NCI-H510A (cell line): ENCODE results near the gene MYO1E.
"Not testable (repeated sequence)": the region's sequence is repeated elsewhere in the genome, so short reads cannot be mapped to it uniquely, and the experiment has no call there.

Experiments used
- DNase-seq: peaks from one replicate; lab custom pipeline; 2025; lab: John Stamatoyannopoulos, UW

MYO1E gene

GRCh38 chr15:59350421-59350732, 22.3 kb downstream of the MYO1E start:
- DNase-seq, result no peak

GRCh38 chr15:59349680-59350420, 22.8 kb downstream of the MYO1E start:
- DNase-seq, result no peak

DNA sequence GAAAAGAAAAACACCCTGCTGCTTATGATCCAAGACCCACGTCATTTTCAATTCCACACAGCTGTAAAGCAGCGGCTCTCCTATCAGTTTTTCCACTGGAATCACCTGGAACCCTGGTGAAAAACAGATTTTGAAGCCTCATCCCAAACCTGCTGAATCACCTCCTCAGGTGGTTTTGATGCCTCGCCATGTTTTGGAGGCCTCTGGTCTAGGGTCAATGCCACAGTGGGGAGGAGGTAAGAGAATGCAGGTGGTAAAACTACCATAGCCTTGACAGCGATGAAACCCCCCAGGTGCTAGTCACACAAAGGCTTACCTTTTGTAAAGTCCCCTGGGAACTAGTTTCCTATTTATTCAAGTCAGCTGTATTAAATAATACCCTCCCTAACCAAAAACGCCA, 24.8 kb downstream of the MYO1E start:
- DNase-seq, result no peak

DNA sequence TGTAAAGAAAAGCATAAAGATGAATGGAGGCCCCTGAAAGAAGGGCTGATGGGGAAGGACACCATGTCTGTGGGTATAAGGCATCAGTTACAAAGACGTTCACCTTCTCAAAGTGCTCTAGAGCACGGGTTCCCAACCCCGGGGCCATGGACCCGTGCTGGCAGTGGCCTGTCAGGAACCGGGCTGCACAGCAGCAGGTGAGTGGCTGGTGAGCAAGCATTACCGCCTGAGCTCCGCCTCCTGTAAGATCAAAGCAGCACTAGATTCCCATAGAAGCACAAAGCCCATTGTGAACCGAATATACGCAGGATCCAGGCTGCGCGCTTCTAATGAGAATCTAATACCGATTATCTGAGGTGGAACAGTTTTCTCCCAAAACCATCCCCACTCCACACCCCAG, 25.7 kb downstream of the MYO1E start:
- DNase-seq, result no peak

DNA sequence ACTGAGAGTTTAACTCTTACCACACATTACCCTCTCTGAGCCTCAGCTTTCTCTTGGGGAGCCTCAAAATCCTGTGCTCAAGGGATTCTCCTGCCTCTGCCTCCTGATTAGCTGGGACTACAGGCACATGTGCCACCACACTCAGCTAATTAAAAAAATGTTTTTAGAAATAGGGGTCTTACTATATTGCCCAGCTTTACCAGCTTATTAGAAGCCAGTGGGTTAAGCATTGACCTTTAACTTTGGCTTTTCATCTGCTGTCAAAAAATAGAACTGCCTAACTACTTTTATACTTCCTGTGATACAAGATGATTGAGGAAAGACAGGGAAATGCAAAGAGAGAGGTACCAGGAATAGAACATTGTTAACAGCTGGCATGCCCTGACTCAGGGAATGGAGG, 27.3 kb downstream of the MYO1E start:
- DNase-seq, result no peak

- DNase-seq, result no peak
Measured at GRCh38 chr15:59344311-59344710, 28.4 kb downstream of the MYO1E start.

GRCh38 chr15:59340325-59340724, 32.3 kb downstream of the MYO1E start:
- no peak for DNase-seq

- no peak for DNase-seq
Measured at GRCh38 chr15:59339252-59339672, 33.4 kb downstream of the MYO1E start.

DNA sequence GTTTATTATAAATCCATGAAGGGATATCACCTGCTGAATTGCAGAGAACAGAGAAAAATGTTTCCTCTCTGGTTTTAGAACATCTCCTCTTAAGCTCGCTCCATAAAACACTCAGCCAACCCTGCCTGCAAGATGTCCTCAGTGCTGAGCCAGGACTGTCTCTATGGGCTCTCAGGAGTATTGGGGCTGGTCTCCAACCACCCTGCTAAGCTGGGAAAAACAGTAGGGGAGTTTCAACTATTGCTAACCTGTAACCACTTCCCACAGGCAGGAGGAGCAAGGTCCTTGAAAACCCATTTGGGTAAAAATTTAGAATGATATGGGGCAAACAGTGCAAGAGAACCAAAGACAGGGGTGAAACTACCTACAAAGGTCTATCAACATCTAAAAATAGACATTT, 34.3 kb downstream of the MYO1E start:
- DNase-seq, result no peak

GRCh38 chr15:59336725-59337124, 35.9 kb downstream of the MYO1E start:
- DNase-seq, result not testable (repeated sequence)

DNA sequence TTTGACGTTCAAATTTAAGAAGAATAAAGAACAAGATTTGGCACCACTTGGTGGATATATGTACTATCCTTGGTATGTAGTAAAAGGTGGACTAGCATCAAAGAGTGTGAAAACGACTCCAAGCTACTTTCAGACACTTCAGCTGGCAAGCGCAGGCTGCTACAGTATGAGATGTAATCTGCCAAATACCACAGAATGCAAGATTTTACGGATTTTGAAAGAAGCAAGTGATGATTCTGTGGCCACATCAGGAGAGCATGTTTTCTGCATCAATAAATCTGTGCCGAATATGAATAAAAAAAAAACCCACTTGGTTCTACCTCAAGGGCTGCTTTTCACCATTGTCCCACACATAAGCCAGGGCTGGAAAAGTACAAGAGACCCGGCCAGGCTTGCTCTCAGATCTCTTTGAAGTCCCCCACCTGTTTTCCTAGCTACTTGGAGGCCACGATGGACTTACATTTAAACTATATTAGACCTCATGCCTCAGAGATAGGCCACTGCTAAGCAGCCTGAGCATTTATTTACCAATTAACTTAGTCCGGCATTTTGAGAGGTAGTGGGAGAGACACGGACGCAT, 37.4 kb downstream of the MYO1E start:
- DNase-seq, result no peak

- DNase-seq, result no peak
Measured at GRCh38 chr15:59334076-59334415, 38.6 kb downstream of the MYO1E start.

- no peak for DNase-seq
Measured at GRCh38 chr15:59333401-59334075, 39.1 kb downstream of the MYO1E start.

DNA sequence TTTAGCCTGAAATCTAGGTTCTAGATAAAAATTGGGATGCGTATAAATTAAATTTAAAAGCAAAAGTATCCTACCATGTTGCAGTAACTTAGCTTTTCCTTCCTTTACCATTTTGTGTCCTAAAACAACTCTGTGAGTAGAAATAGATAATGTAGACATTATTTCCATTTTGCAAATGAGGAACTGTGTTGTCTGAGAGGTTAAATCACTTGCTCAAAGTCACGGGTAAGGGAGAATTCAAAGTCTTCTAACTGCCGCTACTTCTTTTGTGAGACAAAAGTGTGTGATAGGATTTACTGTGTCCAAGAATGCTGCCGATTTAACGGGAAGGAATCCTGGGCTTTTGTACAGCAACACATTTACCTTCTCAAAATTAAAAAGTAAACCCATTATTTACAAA, 40.7 kb downstream of the MYO1E start:
- no peak for DNase-seq

GRCh38 chr15:59330649-59331048, 42.0 kb downstream of the MYO1E start:
- DNase-seq, result no peak

GRCh38 chr15:59329570-59330350, 42.9 kb downstream of the MYO1E start:
- DNase-seq, result no peak

DNA sequence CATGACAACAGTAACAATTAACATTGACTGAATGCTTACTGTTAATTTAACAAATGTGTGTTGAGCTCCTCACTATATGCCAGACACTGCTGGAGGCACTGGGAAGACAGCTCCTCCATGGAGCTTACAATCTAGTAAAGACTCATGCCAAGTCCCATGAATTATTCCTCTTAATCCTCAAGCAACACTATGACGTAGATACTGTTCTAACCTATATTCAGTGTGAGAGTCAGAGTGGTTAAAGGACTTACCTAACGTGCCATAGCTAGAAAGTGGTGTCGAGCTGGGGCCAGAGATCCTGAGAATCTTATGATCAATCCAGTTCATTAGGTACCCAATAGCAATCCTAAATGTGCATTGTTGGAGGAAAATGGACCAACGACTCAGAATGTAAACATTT, 43.6 kb downstream of the MYO1E start:
- no peak for DNase-seq

DNA sequence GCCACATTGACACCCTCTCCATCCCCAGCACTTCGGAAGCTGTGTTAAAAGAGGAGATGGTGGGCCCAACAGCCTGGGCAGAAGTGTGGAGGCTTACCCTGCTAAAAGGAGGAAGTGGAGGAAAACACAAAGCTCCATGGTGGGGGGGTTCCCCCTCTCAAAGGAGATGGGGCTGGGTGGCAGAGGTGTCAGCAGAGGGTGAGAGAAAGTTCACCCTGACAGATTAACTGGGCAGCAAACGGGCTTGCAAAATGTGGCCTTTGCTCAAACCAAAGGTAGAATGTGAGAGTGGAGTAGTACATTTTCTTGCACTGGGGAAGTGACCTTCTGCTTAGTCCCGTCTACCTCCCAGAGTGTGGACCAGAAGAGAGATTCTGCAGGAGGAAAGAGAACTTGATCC, 44.7 kb downstream of the MYO1E start:
- no peak for DNase-seq

GRCh38 chr15:59326856-59327255, 45.8 kb downstream of the MYO1E start:
- DNase-seq, result no peak

DNA sequence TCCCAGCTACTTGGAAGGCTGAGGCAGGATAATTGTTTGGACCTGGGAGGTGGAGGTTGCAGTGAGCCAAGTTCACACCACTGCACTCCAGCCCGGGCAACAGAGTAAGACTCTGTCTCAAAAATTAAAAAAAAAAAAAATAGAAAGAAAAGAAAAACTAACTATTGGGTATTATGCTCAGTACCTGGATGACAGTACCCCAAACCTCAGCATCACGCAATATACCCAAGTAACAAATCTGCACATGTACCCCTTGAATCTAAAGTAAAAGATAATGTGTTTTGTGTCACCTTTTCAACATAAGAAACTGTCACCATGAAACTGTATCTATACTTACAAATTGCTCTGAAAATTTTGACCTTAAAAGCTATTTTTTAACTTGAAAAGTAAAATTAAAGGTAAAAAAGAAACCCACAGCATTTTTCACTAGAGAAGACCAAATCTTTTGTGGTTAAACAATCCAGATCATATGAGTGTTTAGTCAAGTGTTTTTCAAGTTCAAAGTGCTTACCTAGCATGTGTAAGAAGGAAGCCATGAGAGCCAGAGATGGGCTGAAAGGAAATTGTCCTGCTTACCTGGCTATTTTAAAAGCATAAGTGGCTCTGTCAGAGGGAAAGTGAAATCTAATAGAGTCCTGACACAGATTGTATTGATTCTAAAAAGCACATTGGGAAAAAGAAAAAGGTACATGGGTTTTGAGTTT, 50.5 kb downstream of the MYO1E start:
- DNase-seq, result no peak

- no peak for DNase-seq
Measured at GRCh38 chr15:59321000-59321689, 51.5 kb downstream of the MYO1E start.

DNA sequence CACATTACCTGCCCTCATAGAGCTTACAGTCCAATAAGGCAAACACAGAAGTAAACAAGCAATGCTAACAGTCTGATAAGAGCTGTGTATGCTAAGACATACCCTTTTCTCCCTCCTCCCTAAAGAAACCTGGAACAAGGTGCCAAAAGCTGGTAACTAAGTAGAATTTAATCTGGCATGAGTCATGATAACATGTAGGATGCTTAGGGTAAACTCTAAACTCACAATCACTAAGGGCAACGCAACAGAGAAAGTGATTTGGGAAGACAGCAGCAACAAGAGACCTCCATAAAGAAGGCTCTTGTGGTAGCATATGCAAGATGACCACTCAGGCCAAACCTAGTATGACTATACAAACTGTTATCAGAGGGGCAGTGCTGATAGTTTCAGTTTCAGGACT, 55.5 kb downstream of the MYO1E start:
- no peak for DNase-seq
